SK-N-SH (cell line): ENCODE measurements around the gene HTR2B. TPM values are rescaled to one million over a fixed set of nuclear protein-coding genes. Genes with fewer than 3 reads are reported as not detected.

Experiments used
- CTCF ChIA-PET: fragments of 300-600, 350-600 bp; formaldehyde crosslinking; extraction: SDS; loops from one replicate; lab custom pipeline; 2021; lab: Yijun Ruan, JAX
- POLR2A ChIA-PET: fragments of 350-600 bp; sonication (Branson Sonifier 250); formaldehyde crosslinking; extraction: SDS; loops from one replicate; lab custom pipeline; 2020; ENCODE audit warnings: antibody characterized with exemption, inconsistent platforms; lab: Yijun Ruan, JAX
- DNase-seq: peaks from one replicate; pipeline ENCODE4 v3.0.0; 2012
- H2AFZ ChIP-seq: fragments of 200-600 bp; sonication (generic); 2 replicates; pipeline ENCODE4 v1.8.1; 2016; ENCODE audit warnings: antibody characterized with exemption, mild to moderate bottlenecking, low read depth
- H3F3A ChIP-seq: fragments of 200-600 bp; sonication (generic); replicated peaks from 2 replicates; pipeline ENCODE3; 2016; ENCODE audit warnings: antibody characterized with exemption, mild to moderate bottlenecking; ENCODE audit not compliant: insufficient read depth
- H3K27ac ChIP-seq, 2 experiments: fragments of 200-500 bp in 1 of 2; fragments of 200-600 bp in 1 of 2; sonication (Bioruptor generic) in 1 of 2; sonication (generic), shearing (Covaris generic) in 1 of 2; 2 replicates each; pipeline versions ENCODE4 v1.5.1 to v1.6.1; 2014 to 2016; ENCODE audit warnings: low read depth in 2 of 2, inconsistent platforms in 1 of 2, low read length in 1 of 2, mild to moderate bottlenecking in 1 of 2, mixed read lengths in 1 of 2
- H3K27me3 ChIP-seq: fragments of 200-600 bp; sonication (generic), shearing (Covaris generic); 2 replicates; pipeline ENCODE4 v1.6.1; 2016; ENCODE audit warnings: mixed run types; ENCODE audit not compliant: insufficient read depth
- H3K36me3 ChIP-seq, 2 experiments: fragments of 200-500 bp in 1 of 2; fragments of 200-600 bp in 1 of 2; sonication (Bioruptor generic) in 1 of 2; sonication (generic) in 1 of 2; replicated peaks in 1 of 2; 2 replicates each; pipeline versions ENCODE3 to v1.5.1; 2014 to 2016; ENCODE audit warnings: low read length in 1 of 2, mild to moderate bottlenecking in 1 of 2; ENCODE audit not compliant: insufficient read depth in 2 of 2, control insufficient read depth in 1 of 2
- H3K4me1 ChIP-seq, 2 experiments: fragments of 200-500 bp in 1 of 2; fragments of 200-600 bp in 1 of 2; sonication (Bioruptor generic) in 1 of 2; sonication (generic), shearing (Covaris generic) in 1 of 2; 2 replicates each; pipeline versions ENCODE4 v1.5.1 to v1.6.1; 2014 to 2016; ENCODE audit warnings: low read depth in 1 of 2, low read length in 1 of 2, mixed run types in 1 of 2; ENCODE audit not compliant: insufficient read depth in 2 of 2, control insufficient read depth in 1 of 2
- H3K4me2 ChIP-seq: fragments of 200-600 bp; sonication (generic), shearing (Covaris generic); 2 replicates; pipeline ENCODE4 v1.6.1; 2017; ENCODE audit warnings: mixed run types
- H3K4me3 ChIP-seq, 2 experiments: fragments of 200-500 bp in 1 of 2; fragments of 200-600 bp in 1 of 2; sonication (Bioruptor generic) in 1 of 2; sonication (generic), shearing (Covaris generic) in 1 of 2; 2 replicates each; pipeline versions ENCODE4 v1.5.1 to v1.8.1; 2014 to 2016; ENCODE audit warnings: low read depth in 2 of 2, inconsistent platforms in 1 of 2, low read length in 1 of 2, mild to moderate bottlenecking in 1 of 2, mixed read lengths in 1 of 2, moderate library complexity in 1 of 2
- H3K79me2 ChIP-seq: fragments of 200-600 bp; sonication (generic); 2 replicates; pipeline ENCODE4 v1.8.1; 2017; ENCODE audit warnings: mild to moderate bottlenecking; ENCODE audit not compliant: insufficient read depth
- H3K9ac ChIP-seq: fragments of 200-600 bp; sonication (generic); 2 replicates; pipeline ENCODE4 v1.6.1; 2017; ENCODE audit warnings: mixed run types
- H3K9me2 ChIP-seq: fragments of 200-600 bp; sonication (generic); 2 replicates; pipeline ENCODE4 v1.6.1; 2017; ENCODE audit warnings: mixed run types
- H3K9me3 ChIP-seq: fragments of 200-600 bp; sonication (generic); 2 replicates; pipeline ENCODE4 v1.6.1; 2017; ENCODE audit warnings: mixed run types, mild to moderate bottlenecking, moderate library complexity
- H4K20me1 ChIP-seq: fragments of 200-600 bp; sonication (generic); 2 replicates; pipeline ENCODE4 v1.6.1; 2017; ENCODE audit warnings: mild to moderate bottlenecking, mixed run types; ENCODE audit not compliant: insufficient read depth
- CHD2 ChIP-seq: fragments of 150-350 bp; IDR thresholded peaks from 2 replicates; pipeline ENCODE4 v1.6.1; 2018; ENCODE audit warnings: low read length; ENCODE audit not compliant: partially characterized antibody
- CTCF ChIP-seq: fragments of 200-600 bp; sonication (generic); IDR thresholded peaks from 2 replicates; pipeline ENCODE4 v1.6.1; 2017; ENCODE audit warnings: antibody characterized with exemption, mild to moderate bottlenecking, moderate library complexity
- ELF1 ChIP-seq: IDR thresholded peaks from 2 replicates; pipeline ENCODE4 v1.4.0; 2012
- FOXJ3 ChIP-seq: sonication (generic); formaldehyde crosslinking; IDR thresholded peaks from 2 replicates; pipeline ENCODE4 v1.5.1; 2020; ENCODE audit warnings: mild to moderate bottlenecking, missing genetic modification reagents
- FOXM1 ChIP-seq: IDR thresholded peaks from 2 replicates; pipeline ENCODE4 v1.4.0; 2012; ENCODE audit warnings: low read depth, mild to moderate bottlenecking
- GATA2 ChIP-seq: sonication (generic); formaldehyde crosslinking; IDR thresholded peaks from 2 replicates; pipeline ENCODE4 v1.5.0; 2020; ENCODE audit warnings: mild to moderate bottlenecking, missing genetic modification reagents
- JUND ChIP-seq: IDR thresholded peaks from 2 replicates; pipeline ENCODE4 v1.4.0; 2012
- MXI1 ChIP-seq: IDR thresholded peaks from 2 replicates; pipeline ENCODE4 v1.6.1; 2012; ENCODE audit warnings: mild to moderate bottlenecking, low read depth, low read length, improper control_type of control experiment
- NFIC ChIP-seq: IDR thresholded peaks from 2 replicates; pipeline ENCODE4 v1.4.0; 2012; ENCODE audit warnings: borderline replicate concordance
- NRF1 ChIP-seq: IDR thresholded peaks from 2 replicates; pipeline ENCODE4 v1.6.1; 2012; ENCODE audit warnings: low read depth, mild to moderate bottlenecking, low read length
- POLR2AphosphoS5 ChIP-seq: IDR thresholded peaks from 2 replicates; pipeline ENCODE4 v1.6.1; 2012; ENCODE audit warnings: low read depth, low read length
- RAD21 ChIP-seq: IDR thresholded peaks from 2 replicates; pipeline ENCODE4 v1.6.1; 2012; ENCODE audit warnings: mild to moderate bottlenecking, low read length
- REST ChIP-seq: IDR thresholded peaks from 2 replicates; pipeline ENCODE4 v1.6.1; 2012; ENCODE audit warnings: mild to moderate bottlenecking, low read depth, low read length, moderate library complexity
- RFX5 ChIP-seq: IDR thresholded peaks from 2 replicates; pipeline ENCODE4 v1.6.1; 2012; ENCODE audit warnings: mild to moderate bottlenecking, improper control_type of control experiment, low read length
- RXRA ChIP-seq: IDR thresholded peaks from 2 replicates; pipeline ENCODE4 v1.4.0; 2012; ENCODE audit warnings: low read depth, mild to moderate bottlenecking, borderline replicate concordance
- SMC3 ChIP-seq: IDR thresholded peaks from 2 replicates; pipeline ENCODE4 v1.6.1; 2012; ENCODE audit warnings: low read depth, low read length, improper control_type of control experiment
- TCF12 ChIP-seq: IDR thresholded peaks from 2 replicates; pipeline ENCODE4 v1.4.0; 2012
- TEAD4 ChIP-seq: IDR thresholded peaks from 2 replicates; pipeline ENCODE4 v1.4.0; 2012; ENCODE audit warnings: mild to moderate bottlenecking, borderline replicate concordance; ENCODE audit not compliant: insufficient read depth
- WGBS: methylation state at CpG from one replicate; pipeline ENCODE4 v1.1.6; 2017; ENCODE audit warnings: low lambda C conversion rate; 5-methylcytosine and 5-hydroxymethylcytosine counted together
- polyA plus RNA-seq, 3 experiments: library from polyadenylated mRNA; depleted of rRNA; stranded (reverse); fragments of >200 nt; gene quantifications; 2 replicates each; pipeline ENCODE4 v1.2.3, GENCODE V29; 2012

HTR2B gene
- polyA plus RNA-seq, 1 of the 3 experiments (the other 2 are of a cell fraction): 0.25 TPM

GRCh38 chr2:231113489-231113888 lies 11.4 kb downstream of the HTR2B start:
- ChIA-PET POLR2A (no interaction called here), CTCF (interaction anchor here (1.2 to 4.6 kb wide), 4 partner anchors 9 to 299 kb away, joined by 3 to 32 read pairs (median 8); no protein-coding TSS in a partner anchor)
- H3K9me3 ChIP-seq: no peaks in the 10 kb centered on the region
- peaks cover 34 to 50% of the 10 kb centered on the region in 2 experiments for H3K36me3 ChIP-seq
- WGBS: 97% methylated on average over 5 of the region's 5 CpGs
- H3K27me3 ChIP-seq: no peaks in the 10 kb centered on the region
- H3K27ac ChIP-seq: no peak overlapping the region
- peaks cover 10% of the 10 kb centered on the region for H3K79me2 ChIP-seq
- peaks cover 4 to 9% of the 10 kb centered on the region in 2 experiments; a peak in 3 of 4 replicates for H3K4me1 ChIP-seq
- H3K4me3 ChIP-seq: no peak overlapping the region
- peaks cover 8% of the 10 kb centered on the region for H3F3A ChIP-seq
- no peaks in the 10 kb centered on the region for H4K20me1 ChIP-seq
- no peak overlapping the region for H3K9ac ChIP-seq
- TF ChIP-seq TCF12: no peak
- TF ChIP-seq RXRA: no peak
- TF ChIP-seq RAD21: no peak
- TF ChIP-seq CHD2: no peak
- no peak for TF ChIP-seq TEAD4
- TF ChIP-seq SMC3: no peak
- TF ChIP-seq JUND: no peak
- no peak for TF ChIP-seq POLR2AphosphoS5
- no peak for TF ChIP-seq NFIC
- no peak for TF ChIP-seq MXI1
- TF ChIP-seq RFX5: no peak
- no peak for TF ChIP-seq NRF1
- no peak for TF ChIP-seq GATA2 (CRISPR knock-in tag)
- TF ChIP-seq ELF1: no peak
- TF ChIP-seq FOXJ3 (CRISPR knock-in tag): no peak
- TF ChIP-seq CTCF: no peak
- no peak for TF ChIP-seq REST
- no peak for TF ChIP-seq FOXM1
- DNase-seq: no peak
- no peak overlapping the region for H2AFZ ChIP-seq
- no peaks in the 10 kb centered on the region for H3K9me2 ChIP-seq
- no peak overlapping the region for H3K4me2 ChIP-seq
